H1 (cell line): Measurements from ENCODE around the gene SMAD6.

ENCODE experiments used
- BACH1 ChIP-seq: IDR thresholded peaks from 2 replicates; pipeline ENCODE4 v1.6.1; 2012; ENCODE audit warnings: low read length, improper control_type of control experiment
- CEBPB ChIP-seq: IDR thresholded peaks from 2 replicates; pipeline ENCODE4 v1.6.1; 2012; ENCODE audit warnings: low read depth, low read length
- EZH2 ChIP-seq: fragments of 200-600 bp; sonication (generic); IDR thresholded peaks from 2 replicates; pipeline ENCODE4 v1.7.1; 2012; ENCODE audit warnings: low read depth, mild to moderate bottlenecking, moderate library complexity, low read length, inconsistent platforms; ENCODE audit not compliant: severe bottlenecking
- MAFK ChIP-seq: IDR thresholded peaks from 2 replicates; pipeline ENCODE4 v1.6.1; 2012; ENCODE audit warnings: low read depth, mild to moderate bottlenecking, improper control_type of control experiment, low read length
- NANOG ChIP-seq: IDR thresholded peaks from 2 replicates; pipeline ENCODE4 v1.6.1; 2011; ENCODE audit warnings: low read length, low read depth, mild to moderate bottlenecking, inconsistent platforms; ENCODE audit not compliant: insufficient read depth, poor library complexity, severe bottlenecking
- POLR2A ChIP-seq, 2 experiments: IDR thresholded peaks; 1 replicate in 1 of 2; 2 replicates in 1 of 2; pipeline ENCODE4 v1.6.1; 2011; ENCODE audit warnings: low read depth in 2 of 2, low read length in 2 of 2, mild to moderate bottlenecking in 2 of 2; ENCODE audit errors: control extremely low read depth in 1 of 2
- RBBP5 ChIP-seq: IDR thresholded peaks from 2 replicates; pipeline ENCODE4 v1.7.1; 2012; ENCODE audit warnings: low read depth, mild to moderate bottlenecking, inconsistent platforms, low read length, moderate library complexity, borderline replicate concordance
- RXRA ChIP-seq: IDR thresholded peaks from 2 replicates; pipeline ENCODE4 v1.6.1; 2011; ENCODE audit warnings: low read depth, mild to moderate bottlenecking, low read length, moderate library complexity; ENCODE audit not compliant: insufficient read depth
- TF ChIP-seq, protein P1 (sequence below), 3 experiments: IDR thresholded peaks; 1 replicate in 2 of 3; 2 replicates in 1 of 3; pipeline versions ENCODE4 v1.5.1 to v1.6.1; 2011; ENCODE audit warnings: low read length in 3 of 3, mild to moderate bottlenecking in 3 of 3, inconsistent platforms in 2 of 3, low read depth in 1 of 3, moderate library complexity in 1 of 3; ENCODE audit not compliant: insufficient read depth in 1 of 3; ENCODE audit errors: control extremely low read depth in 1 of 3

DNA sequence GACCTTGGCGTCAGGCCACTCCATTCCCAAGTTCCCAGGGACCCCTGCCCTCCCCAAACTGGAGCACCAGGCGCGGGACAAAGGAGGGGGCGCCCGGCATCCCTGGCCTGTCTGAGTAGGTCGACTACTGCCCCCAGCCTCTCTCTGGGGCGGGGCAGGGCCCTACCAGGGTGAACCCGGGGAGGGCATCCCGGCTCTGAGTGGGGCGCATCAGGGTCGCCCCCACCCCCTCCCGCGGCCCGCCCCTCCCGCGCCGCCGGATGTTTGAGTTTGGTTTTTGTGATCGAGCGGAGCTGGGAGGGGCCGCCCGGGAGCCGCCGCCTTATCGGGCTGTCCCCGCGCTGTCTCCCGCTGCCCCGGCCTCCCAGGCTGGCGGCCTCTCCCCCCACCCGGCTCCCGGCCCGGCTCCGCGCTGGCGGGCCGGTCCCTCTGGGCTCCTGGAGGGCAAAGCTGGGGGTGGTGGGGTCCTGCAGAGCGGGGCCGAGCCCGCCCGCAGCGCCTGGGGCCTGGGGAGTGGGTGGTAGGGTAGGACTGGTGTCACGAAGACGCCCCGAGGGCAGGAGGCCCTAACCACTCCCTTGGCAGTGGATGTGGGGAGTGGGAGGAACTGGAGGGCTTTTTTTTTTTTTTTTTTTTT, 47.2 kb upstream of the SMAD6 start:
- TF ChIP-seq EZH2 (no peak), POLR2A (IDR thresholded peaks at IDR 0.05; ENCODE audit: control extremely low read depth in 1 of 2, low read depth in 2 of 2, low read length in 2 of 2) (no peak), RXRA (no peak), CEBPB (no peak), RBBP5 (no peak), NANOG (no peak), BACH1 (no peak), MAFK (no peak)
- TF ChIP-seq, protein P1, sequence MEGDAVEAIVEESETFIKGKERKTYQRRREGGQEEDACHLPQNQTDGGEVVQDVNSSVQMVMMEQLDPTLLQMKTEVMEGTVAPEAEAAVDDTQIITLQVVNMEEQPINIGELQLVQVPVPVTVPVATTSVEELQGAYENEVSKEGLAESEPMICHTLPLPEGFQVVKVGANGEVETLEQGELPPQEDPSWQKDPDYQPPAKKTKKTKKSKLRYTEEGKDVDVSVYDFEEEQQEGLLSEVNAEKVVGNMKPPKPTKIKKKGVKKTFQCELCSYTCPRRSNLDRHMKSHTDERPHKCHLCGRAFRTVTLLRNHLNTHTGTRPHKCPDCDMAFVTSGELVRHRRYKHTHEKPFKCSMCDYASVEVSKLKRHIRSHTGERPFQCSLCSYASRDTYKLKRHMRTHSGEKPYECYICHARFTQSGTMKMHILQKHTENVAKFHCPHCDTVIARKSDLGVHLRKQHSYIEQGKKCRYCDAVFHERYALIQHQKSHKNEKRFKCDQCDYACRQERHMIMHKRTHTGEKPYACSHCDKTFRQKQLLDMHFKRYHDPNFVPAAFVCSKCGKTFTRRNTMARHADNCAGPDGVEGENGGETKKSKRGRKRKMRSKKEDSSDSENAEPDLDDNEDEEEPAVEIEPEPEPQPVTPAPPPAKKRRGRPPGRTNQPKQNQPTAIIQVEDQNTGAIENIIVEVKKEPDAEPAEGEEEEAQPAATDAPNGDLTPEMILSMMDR (IDR thresholded peaks at IDR 0.05; ENCODE audit: control extremely low read depth in 1 of 3, insufficient read depth in 1 of 3, low read depth in 1 of 3, low read length in 3 of 3) = no peak
